COLO668 (cell line): ENCODE data around the gene SLC25A10.
"Not testable (repeated sequence)": the region's sequence is repeated elsewhere in the genome, so short reads cannot be mapped to it uniquely, and the experiment has no call there.

ENCODE experiments used
- DNase-seq: peaks from one replicate; lab custom pipeline; 2025; ENCODE audit not compliant: unreplicated experiment; lab: John Stamatoyannopoulos, UW

The SLC25A10 gene

DNA sequence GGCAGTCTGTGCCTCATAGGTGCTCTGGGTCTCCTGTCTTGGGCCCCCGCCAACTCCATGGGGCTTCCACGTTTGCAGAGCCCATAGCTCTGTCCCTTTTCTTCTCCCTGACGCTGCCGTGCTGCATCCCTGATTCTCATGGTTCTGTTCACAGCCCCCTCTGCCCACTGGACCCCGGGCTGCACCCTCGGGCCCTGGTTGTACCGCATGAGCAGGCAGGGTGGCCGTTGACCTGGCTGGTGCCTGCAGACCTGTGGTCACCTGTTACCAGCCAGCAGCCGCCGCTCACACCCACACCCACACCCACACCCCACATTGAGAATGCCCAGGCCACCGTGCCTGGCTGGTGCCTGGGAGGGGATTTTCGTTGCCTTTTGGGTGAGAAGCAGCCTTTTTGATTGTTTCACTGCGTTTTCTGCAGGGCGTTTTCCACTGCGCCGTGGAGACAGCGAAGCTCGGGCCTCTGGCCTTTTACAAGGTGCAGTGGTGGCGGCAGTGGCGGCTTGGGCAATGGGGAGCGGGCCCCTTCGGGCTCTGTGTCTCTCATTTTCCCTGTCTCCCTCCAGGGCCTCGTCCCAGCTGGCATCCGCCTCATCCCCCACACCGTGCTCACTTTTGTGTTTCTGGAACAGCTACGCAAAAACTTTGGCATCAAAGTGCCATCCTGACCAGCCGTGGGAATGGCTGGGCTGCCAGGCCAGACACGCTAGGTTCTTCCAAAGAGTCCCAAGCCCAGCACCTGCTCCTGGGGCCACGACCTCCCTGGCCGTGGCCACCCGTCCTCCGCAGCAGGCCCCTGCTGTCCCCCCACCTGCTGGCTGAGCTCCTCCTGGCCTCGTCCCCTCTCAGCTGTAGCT is 7.6 kb downstream of the SLC25A10 start:
- DNase-seq: no peak

DNA sequence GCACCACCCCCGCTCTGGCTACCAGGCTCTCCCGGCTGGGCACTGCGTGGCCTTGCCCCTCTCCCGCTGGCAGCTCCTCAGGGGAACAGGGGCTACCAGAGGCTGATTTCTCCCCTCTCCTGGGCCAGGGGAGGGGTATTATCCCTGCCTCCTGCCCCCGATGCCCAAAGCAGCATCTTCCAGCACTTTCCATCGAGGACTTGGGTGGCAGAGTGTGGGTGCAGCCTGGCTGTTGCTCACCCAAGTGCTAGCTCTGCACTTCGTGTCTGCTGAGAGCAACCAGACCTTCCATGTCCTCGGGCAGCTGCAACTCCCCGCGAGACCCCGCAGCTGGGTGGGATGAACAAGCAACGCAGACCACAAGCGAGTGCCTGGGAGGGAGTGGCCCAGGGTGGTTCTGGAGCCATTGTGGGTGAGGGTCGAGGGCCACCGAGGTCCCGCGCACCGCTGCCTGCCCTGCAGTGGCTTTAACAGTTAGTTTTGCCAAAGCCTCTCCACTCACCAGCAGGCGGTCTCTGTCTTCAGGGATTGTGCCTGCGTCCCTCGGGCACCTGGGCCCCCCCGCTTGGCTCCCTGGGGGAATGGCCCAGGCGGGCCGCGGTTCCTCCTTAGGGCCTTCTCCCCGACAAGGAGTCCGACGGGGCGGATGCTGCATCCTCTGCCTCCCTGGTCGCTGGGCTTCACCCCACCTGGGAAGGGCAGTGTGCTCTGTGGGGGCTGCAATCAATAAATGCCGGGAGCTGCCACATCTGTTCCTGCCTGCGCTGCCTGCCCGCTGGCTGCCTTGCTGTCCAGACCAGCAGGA is 8.4 kb downstream of the SLC25A10 start:
- no peak for DNase-seq

DNA sequence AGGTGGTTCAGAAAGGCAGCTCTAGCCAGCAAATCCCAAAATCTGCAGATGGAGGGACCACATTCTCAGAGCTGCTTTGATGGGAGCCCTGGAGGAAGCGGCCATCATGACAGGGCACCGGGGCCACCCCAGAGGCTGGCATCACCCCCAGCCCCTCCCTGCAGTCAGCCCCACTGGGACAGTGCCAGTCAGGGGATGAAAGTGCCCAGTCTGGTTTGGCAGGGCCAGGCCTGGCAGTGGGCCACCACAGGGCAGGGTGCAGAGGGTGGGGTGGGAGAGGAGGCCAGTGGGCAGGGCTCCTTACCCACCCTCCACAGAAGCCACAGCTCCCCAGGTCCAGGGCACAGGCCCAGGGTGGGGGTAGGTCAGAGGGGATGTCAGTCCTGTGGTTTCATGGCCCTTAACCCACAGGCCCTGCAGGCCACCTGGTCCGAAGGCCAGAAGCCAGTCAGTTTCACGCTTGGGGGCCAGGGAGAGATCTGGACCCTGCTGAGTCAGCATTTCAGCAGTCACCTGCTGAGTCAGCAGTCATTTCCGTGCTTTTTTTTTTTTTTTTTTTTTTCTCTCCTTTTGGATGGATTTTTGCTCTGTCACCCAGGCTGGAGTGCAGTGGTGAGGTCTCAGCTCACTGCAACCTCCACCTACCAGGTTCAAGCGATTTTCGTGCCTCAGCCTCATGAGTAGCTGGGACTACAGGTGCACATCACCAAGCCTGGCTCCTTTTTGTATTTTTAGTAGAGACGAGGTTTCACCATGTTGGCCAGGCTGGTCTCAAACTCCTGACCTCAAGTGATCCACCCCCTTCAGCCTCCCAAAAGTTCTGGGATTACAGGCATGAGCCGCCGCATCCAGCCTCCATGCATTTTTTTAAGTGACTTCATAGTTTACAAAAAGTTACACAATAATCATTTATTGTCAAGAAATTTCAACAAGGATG is 10.4 kb downstream of the SLC25A10 start:
- no peak for DNase-seq

DNA sequence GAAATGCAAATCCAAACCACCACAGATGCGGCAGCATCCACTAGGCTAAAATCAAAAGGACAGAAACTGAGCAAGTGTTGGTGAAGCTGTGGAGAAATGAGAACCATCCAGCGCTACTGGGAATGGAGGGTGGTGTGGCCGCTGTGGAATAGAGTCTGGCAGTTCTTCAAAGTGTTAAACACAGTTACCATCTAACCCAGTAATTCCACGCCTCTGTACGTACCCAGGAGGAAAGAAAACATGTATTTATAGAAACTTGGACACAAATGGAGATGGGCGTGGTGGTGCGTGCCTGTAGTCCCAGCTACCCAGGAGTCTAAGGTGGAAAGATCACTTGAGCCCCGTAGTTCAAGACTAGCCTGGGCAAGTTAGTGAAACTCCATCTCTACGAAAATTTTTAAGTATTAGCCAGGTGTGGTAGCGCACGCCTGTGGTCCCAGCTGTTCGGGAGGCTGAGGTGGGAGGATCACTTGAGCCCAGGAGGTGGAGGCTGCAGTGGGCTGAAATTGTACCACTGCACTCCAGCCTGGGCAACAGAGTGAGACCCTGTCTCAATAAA is 11.6 kb downstream of the SLC25A10 start:
- no peak for DNase-seq

DNA sequence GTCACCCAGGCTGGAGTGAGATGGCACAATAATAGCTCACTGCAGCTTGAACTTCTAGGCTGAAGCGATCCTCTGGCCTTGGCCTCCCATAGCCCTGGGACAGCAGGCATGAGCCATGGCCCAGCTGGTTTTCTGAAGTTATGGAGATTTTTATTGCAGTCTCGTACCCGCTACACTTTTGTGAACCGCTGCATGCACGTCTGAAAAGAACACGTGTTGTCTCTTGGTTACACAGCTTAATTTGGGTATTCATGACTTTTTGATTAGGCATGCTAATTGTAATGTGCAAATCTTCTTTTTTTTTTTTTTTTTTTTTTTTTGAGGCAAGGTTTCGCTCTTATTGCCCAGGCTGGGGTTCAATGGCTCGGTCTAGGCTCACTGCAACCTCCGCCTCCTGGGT is 13.4 kb downstream of the SLC25A10 start:
- no peak for DNase-seq

DNA sequence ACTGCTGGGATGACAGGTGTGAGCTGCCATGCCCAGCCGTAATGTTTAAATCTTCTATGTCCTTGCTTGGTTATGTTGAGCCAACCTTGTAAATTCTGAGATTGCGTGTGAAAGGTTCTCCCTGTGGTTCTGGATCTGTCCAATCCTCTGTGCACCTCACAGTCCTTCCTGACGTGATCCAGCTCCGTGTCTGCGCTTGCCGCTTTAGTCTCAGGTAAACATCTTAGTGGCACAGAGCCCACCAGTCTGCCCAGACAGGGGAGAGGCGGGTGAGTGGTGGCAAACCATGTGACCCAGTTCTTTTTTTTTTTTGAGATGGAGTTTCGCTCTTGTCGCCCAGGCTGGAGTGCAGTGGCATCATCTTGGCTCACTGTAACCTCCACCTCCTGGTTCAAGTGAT is 13.9 kb downstream of the SLC25A10 start:
- DNase-seq: no peak

DNA sequence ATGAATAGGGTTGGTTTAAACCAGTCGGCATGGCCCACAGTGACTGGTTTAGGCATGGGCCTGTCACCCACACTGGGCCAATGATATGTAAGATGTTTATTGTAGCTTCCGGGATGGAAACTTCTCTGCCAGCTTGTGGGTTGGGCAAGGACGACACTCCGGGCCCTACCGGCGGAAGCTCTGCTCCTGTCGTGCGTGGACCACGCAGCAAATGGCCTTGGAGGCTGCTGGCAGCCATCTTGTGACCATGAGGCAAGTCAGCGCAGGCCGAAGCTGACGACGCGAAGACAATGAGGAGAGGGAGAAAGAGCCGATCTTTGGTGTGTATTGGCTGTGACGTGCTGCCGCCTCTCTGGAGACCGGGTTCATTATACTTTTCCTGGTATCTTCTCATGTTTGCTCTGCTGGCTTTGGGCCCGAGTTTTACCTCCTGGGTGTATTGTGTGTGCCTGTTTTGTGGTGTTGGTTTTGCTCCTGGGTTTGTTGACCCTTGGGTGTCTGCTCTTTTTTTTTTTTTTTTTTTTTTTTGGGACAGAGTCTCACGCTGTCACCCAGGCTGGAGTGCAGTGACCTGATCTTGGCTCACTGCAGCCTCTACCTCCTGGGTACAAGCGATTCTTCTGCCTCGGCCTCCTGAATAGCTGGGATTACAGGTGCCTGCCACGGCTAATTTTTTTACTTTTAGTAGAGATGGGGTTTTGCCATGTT is 15.4 kb downstream of the SLC25A10 start:
- DNase-seq: peak; percentile 77

DNA sequence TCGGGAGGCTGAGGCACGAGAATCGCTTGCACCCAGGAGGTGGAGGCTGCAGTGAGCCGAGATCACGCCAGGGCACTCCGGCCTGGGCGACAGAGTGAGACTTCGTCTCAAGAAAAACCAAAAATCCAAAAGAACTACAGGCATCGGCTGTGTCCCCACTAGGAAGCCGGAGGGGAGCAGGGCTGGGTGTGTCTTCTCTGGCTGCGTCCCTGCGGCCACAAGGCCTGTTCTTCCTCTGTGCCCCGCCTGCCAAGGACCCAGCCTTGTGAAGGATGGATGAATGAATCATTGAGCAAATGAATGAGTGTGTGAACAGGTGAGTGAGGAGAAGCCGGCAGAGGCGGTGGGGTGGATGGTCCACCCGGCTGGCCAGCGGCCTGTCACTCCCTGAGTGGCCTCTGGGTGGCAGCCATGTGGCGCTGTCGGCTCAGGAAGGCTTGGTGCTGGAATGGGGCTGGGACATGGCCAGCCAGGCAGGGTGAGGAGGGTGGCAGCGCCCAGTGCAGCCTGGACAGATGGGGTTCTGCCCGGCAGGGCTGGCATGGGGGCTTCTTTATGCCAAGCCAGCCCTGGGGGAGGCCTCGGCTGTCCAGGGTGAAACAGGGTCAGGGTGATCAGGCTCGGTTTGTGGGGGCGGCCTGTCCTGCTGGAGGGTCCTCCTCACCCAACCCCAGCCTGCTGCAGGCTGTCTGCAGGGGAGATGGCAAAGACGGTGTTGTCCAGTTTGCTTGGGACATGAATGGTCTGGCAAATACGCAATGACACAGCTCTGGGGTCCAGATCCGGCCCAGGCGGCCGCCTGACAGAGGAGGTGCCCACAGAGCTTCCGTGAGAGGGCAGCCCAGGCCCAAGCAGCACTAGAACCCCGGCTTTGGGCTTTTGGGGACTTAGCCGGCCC is 21.7 kb downstream of the SLC25A10 start:
- DNase-seq: peak; percentile 74

DNA sequence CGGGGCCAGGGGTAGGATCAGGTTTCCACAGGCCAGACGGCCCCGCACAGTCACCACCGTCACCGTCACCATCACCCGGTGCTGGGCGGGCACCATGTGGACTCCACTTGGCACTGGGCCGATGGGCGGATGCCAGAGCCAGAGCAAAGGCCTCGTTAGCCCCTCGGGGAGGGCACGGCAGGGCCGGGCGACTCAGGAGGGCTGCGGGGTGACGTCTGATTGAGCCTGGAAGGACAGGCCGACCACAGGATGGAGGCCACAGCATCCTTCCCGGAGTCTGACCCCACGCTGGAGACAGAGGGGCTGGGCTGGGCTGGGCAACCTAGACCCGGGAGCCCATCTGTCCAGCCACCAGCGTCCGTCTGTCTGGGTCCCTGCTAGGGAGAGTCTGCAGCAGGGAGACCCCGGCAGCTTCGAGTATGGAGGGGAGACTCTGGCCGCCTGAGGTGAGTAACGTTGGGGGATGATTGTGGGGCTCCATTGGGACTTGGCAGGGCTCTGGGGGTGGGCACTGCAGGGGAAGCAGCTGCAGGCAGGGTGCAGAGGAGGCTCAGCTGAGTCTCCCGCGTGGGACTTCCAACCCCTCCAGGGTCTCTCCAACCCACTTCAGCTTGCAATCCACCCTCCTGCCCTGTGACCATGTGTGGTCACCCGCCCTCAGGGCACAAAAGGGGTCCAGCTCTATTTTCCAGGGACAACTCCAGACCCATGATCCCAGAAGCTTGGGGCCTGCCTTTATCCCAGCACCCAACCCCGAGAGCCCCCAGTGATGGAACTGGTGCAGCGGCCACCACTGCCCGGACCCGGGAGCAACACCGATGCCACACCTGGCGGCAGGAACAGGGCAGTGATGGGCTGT is 22.6 kb downstream of the SLC25A10 start:
- peak; percentile 7 for DNase-seq

DNA sequence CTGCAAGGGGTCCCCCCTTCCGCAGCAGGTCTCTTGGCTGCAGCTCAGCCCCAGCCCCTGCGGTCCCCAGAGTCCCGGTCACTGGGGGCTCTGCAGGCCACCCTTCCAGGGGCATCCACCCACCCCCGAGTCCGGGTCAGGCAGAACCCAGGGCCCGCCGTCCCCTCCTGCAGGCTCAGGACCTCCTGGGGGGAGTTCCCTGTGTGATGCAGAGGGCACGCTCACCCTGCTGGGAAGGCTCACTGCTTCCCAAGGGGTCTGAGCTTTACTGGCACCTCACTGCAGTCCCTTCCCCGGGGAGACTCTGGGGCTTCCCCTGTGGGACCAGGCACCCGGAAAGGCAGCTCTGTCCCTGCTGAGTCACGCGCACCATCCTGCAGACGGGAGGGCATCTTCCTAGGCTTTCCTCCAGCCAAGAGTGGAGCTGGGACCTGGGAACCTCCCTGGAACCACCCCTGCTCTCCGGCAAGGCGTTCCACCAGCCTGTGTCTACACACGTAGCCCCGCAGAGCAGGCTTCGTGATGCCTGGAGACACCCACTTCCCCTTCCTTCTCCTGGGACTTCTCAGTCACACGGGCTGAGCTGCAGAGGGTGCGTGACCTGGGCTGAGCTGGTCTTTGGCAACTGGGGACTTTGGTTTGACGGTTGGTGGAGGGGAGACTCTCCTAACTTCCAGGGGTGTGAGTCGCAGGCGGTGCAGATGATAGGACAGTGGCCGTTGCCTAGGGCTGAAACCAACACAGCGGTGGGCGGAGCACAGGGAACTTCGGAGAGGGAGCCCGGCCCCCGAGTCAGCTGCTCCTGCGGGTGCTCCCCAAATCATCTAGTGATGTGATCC is 23.4 kb downstream of the SLC25A10 start:
- DNase-seq: peak; percentile 48

DNA sequence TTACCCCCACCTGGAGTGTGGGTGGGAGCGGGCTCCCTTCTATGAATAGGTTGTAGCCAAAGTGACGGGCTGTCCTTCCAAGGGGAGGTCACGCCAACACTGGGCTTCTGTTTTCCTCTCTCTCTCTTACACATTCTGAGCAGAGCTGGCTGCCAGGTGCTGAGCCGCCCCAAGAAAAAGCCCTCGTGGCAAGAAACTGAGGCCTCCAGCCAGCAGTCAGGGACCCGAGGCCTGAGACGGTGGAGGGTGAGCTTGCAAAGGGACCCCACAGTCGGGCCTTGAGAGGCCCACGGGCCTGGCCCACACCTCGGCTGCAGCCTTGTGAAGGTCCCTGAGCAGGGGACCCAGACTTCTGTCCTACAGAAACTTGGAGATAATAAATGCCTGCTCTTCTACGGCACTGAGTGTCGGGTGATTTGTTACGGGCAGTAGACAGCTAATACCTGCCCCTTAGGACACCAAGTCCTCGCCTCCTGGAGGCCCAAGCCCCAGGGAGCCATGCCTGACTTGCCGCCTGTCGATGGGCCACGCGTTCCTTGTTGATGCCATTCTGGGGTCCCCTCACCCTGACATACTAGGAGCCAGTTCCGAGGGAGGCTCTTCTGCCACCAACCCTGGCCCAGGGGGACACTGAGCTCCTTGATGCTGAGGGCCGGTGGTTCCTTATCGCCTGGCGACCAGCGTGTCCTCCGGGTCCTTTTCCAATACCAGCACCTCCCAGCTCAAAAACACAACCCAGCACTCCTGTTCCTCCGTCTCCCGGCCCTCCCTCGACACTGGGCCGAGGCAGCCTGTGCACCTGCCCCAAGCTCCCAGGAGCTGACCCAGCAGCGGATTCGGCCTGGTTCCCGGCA is 26.1 kb downstream of the SLC25A10 start:
- no peak for DNase-seq

DNA sequence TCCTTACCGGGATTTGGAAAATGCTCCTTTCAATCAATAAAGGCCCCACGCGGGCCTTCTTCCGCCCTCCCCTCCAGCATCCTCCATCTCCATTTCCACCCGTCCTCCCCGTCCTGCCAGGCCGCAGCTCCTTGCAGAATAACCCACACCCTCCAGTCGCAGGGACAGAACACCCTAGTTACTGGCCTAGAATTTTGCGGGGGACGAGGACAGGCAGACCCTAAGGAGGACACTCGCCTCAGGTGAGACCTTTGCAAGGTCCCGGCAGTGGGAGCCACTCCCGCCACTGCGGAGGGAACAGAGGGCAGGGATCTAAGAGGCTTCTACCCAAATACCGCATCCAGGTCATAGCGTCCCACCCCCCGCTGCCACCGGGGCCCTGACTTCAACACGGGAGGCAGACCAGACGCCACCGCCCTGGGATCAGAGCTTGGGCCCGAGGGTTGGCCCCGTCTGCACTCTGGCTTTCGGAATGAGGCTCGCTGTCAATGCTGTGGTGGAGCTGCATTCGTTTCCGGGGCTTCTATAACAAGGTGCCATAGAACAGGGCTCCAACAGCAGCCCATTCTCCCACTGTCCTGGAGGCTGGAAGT is 26.8 kb downstream of the SLC25A10 start:
- DNase-seq: no peak

DNA sequence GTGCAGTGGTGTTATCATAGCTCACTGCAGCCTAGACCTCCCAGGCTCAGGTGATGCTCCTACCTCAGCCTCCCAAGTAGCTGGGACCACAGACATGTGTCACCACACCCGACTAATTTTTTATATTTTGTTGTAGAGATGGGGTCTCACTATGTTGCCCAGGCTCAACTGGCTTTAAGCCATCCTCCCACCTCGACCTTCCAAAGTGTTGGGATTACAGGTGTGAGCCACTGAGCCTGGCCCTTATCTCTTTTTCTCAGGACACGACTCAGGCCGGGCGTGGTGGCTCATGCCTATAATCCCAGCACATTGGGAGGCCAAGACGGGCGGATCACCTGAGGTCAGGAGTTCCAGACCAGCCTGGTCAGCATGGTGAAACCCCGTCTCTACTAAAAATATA is 27.5 kb downstream of the SLC25A10 start:
- not testable (repeated sequence) for DNase-seq

DNA sequence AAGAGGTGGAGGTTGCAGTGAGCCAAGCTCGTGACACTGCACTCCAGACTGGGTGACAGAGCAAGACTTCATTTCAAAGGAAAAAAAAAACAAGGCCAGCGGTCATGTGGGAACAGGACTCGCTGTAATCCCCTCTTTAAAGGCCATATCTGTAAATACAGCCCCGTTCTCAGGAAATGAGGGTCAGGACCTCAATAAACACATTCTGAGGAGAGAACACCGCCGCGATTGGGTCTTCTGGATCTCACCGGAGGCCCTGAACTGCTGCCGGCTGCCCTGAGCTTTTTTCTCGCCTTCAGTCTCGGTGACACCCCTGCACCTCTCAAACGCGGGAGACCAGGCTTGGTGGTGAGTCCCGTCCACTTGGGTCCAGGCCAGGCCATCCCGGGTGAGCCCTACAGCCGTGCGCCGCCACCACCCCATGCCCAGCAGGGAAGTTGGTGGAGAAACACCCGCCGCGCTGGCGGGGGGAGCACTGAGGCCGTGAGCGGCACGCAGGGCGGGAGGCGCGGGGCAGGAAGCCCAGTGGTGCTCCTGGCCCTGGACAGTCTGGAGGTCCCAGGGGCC is 28.4 kb downstream of the SLC25A10 start:
- DNase-seq: peak; percentile 16

DNA sequence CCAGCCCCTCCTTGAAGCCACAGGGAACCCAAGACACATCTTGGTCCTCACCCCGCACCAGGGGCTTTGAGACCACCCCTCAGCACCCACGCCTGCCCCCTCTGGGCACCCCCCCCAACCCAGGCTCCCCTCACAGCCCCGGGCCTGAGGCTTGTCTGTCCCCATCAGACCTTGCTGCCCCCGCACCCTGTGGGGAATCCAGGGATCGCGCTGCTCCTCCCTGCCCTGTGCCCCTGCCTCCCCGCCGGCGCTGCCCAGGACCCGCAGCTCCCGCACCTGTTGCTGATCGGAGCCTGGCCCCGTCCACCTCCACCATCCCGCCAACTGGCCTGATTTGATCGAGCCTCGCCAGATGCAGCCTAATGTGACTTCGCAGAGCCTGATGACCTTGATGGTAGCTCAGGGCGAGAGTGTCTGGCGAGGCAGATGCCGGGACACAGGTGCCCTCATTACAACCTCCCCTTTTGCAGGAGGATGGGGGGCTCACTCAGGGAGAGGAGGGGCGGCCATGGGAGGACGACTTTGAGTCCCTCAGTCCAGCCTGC is 29.0 kb downstream of the SLC25A10 start:
- DNase-seq: no peak
